ENCODE measurements around the gene ZFAND3.

ZFAND3 gene

DNA sequence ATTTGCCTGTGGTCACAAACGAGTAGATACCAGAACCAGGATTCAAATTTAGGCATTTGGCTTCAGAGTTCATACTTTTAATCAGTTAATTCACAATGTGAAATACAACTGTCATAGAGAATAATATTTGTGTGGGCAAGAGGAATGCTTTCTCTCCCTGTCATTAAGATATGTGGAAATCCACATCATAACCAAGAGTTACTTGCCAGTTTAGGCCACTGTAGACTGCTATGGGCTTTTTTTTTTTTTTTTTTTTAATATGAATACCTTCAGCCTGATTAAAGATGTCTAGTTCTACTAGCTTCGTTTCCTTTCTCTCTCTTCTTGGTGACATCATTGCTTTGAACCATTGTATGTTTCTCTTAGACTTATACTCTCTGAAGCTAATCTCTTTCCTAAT is 244.9 kb downstream of the ZFAND3 start:
- TF ChIP-seq, protein P1, sequence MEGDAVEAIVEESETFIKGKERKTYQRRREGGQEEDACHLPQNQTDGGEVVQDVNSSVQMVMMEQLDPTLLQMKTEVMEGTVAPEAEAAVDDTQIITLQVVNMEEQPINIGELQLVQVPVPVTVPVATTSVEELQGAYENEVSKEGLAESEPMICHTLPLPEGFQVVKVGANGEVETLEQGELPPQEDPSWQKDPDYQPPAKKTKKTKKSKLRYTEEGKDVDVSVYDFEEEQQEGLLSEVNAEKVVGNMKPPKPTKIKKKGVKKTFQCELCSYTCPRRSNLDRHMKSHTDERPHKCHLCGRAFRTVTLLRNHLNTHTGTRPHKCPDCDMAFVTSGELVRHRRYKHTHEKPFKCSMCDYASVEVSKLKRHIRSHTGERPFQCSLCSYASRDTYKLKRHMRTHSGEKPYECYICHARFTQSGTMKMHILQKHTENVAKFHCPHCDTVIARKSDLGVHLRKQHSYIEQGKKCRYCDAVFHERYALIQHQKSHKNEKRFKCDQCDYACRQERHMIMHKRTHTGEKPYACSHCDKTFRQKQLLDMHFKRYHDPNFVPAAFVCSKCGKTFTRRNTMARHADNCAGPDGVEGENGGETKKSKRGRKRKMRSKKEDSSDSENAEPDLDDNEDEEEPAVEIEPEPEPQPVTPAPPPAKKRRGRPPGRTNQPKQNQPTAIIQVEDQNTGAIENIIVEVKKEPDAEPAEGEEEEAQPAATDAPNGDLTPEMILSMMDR (IDR thresholded peaks at IDR 0.05; ENCODE audit: low read depth, low read length), result no peak
- Histone ChIP-seq H3K4me3 (ENCODE audit: low read depth, low read length) (no peak overlapping the region), H3K36me3 (peaks cover 33% of the 10 kb centered on the region), H3K9me3 (ENCODE audit: severe bottlenecking) (no peaks in the 10 kb centered on the region), H3K27ac (no peak overlapping the region), H3K27me3 (ENCODE audit: insufficient read depth, low read depth, severe bottlenecking) (no peaks in the 10 kb centered on the region)
- DNase-seq, result no peak

DNA sequence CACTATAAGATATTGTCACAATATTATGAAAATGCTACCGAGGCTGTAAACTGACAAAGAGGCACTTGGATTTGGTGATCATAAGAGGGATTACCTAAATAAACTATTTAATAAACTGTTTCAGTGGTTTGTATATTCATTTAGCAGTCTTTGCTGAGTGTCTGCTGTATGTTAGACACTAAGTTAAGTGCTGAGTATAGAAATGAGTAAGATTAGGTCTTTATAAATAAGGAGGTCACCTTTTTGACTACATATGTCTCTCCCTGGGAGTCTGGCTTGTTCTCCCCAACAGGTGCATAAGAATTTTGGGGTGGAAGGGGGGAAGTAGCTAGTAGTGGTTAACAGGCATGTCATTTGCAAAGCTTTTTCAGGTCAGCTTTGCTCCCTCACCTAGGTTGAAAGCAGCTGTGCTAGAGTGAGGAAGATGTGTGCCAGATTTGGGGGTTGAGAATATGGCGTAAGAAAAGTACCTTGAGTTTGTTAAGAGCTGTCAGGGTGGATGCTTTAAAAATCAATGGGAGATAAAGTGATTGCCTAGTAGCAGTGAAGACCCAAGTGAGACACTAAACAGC is 246.3 kb downstream of the ZFAND3 start:
- no peak overlapping the region for H3K4me3 ChIP-seq (ENCODE audit: low read depth, low read length)
- no peak overlapping the region for H3K27ac ChIP-seq
- H3K27me3 ChIP-seq (ENCODE audit: insufficient read depth, low read depth, severe bottlenecking), result no peaks in the 10 kb centered on the region
- TF ChIP-seq, protein P1 (IDR thresholded peaks at IDR 0.05; ENCODE audit: low read depth, low read length), result no peak
- no peak for DNase-seq
- no peaks in the 10 kb centered on the region for H3K9me3 ChIP-seq (ENCODE audit: severe bottlenecking)
- peaks cover 33% of the 10 kb centered on the region for H3K36me3 ChIP-seq

DNA sequence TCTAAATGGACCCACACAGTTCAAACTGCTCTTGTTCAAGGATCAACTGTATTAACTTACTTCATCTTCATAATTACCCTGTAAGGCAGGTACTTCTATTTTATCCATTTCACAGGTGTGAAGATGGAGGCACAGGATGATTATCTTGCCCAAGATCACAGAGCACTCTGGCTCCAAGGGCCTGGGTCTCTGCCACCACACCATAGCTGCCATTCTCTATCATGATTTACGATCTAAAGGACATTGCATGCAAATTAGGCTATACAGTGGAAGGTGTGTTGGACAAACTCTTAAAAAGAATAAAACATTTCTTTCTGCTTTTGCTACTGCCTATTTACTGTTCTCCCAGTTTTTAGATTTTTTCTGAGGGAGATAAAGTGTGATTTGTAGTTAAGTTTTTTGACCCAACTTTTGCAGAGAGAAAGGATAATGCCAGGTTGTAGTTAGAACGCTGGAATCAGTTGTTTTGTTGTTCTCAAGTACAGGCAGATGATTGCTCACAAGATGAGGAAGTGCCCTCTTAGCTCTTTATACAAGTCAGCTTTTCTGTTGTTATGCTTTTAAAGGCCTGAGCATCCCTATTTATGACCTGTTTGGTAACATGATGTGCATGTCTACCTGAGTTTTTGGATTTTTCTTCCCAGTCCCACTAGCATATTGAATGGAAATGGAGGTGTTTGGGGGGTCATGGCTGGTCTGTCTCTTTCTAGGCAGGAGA is 247.9 kb downstream of the ZFAND3 start:
- Histone ChIP-seq H3K27ac (no peak overlapping the region), H3K4me3 (ENCODE audit: low read depth, low read length) (no peak overlapping the region), H3K9me3 (ENCODE audit: severe bottlenecking) (no peaks in the 10 kb centered on the region), H3K36me3 (peaks cover 22% of the 10 kb centered on the region), H3K27me3 (ENCODE audit: insufficient read depth, low read depth, severe bottlenecking) (no peaks in the 10 kb centered on the region)
- no peak for DNase-seq
- TF ChIP-seq, protein P1 (IDR thresholded peaks at IDR 0.05; ENCODE audit: low read depth, low read length), result no peak

DNA sequence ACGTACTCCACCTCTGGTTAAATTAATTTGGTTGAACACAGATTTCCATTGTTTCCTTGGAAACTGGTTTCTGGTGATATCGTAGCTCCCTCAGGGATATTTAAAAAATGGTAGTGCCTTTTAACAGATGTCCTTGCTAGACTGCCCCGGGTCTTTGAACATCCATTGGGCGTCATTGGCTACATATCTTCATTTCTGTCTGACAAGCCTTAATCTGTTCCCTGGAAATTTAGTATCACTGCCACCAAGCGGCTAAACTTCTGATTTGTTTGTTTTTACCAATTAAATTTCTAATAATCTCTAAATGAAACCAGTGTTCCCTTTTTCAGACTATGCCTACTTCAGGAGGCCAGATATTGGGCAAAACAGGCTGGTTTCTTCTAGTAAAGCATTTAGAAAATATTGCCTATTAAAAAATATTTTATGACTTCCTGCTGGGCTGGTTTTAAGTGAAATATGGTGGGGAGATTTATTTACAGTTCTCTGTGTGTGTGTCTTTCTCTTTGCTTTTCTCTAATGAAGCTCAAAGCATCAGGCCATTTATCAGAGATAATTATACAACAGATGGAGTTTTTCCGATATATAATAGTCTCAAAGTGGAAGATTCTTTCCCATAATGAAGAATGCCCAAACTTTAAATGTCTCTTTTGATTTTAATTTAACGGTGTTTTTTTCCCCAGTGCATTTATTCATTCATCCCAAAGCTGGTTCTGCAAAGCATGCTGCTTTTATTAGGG is 249.5 kb downstream of the ZFAND3 start:
- peaks cover 8% of the 10 kb centered on the region for H3K36me3 ChIP-seq
- H3K4me3 ChIP-seq (ENCODE audit: low read depth, low read length), result no peak overlapping the region
- H3K27ac ChIP-seq, result no peak overlapping the region
- DNase-seq, result no peak
- H3K9me3 ChIP-seq (ENCODE audit: severe bottlenecking), result no peaks in the 10 kb centered on the region
- TF ChIP-seq, protein P1 (IDR thresholded peaks at IDR 0.05; ENCODE audit: low read depth, low read length), result no peak
- no peaks in the 10 kb centered on the region for H3K27me3 ChIP-seq (ENCODE audit: insufficient read depth, low read depth, severe bottlenecking)

DNA sequence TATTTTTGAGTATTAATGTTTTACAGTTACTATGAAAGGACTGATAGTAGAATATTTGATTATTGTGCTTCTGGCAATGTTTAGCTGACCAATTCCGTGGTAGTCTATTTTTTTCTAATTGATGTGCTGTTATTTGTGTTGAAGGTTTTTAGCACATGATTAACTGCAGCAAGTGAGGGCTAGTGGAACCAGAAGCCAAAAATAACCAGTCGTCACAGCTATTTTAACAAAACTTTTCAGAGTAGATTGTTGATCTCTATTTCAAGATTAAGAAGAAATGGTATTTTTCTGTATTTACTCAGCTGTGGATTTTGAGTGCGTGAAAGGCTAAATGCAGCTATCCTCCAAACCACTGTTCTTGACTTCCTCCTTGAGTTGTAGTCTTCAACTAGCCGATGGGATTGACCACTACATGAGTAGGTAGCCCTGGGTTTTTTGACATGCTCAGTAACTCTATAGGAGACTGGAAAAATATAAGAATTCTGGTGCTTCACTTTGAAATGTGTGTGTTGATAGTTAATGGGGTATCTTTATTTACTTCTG is 258.0 kb downstream of the ZFAND3 start:
- TF ChIP-seq, protein P1 (IDR thresholded peaks at IDR 0.05; ENCODE audit: low read depth, low read length), result no peak
- H3K27ac ChIP-seq, result no peak overlapping the region
- no peaks in the 10 kb centered on the region for H3K9me3 ChIP-seq (ENCODE audit: severe bottlenecking)
- H3K27me3 ChIP-seq (ENCODE audit: insufficient read depth, low read depth, severe bottlenecking), result no peaks in the 10 kb centered on the region
- no peak overlapping the region for H3K4me3 ChIP-seq (ENCODE audit: low read depth, low read length)
- no peaks in the 10 kb centered on the region; the same call in 1 of the 2 replicates for H3K36me3 ChIP-seq
- no peak for DNase-seq

Data from WERI-Rb-1 (cell line).